ENCODE measurements around the gene COL26A1.

GRCh38 chr7:101516851-101517250, 154.2 kb downstream of the COL26A1 start:
- no peak for TF ChIP-seq ZNF138 (tag by site-specific recombination; IDR thresholded peaks at IDR 0.05; ENCODE audit: borderline replicate concordance)
- no peak for TF ChIP-seq ZNF549 (tag by site-specific recombination; IDR thresholded peaks at IDR 0.05)
- TF ChIP-seq ELK4 (IDR thresholded peaks at IDR 0.05; ENCODE audit: borderline replicate concordance, low read depth, low read length), result no peak
- no peak for TF ChIP-seq ZNF660 (tag by site-specific recombination; IDR thresholded peaks at IDR 0.05)
- TF ChIP-seq GLIS1 (tag by site-specific recombination; IDR thresholded peaks at IDR 0.05), result no peak
